Suprapubic skin (tissue), 4 donors: ENCODE measurements around the gene MEIS1. TPM values are rescaled to one million over a fixed set of nuclear protein-coding genes. Genes with fewer than 3 reads are reported as not detected.

Experiments
- DNase-seq, 2 donors: peaks; one replicate each; pipeline ENCODE4 v3.0.0-alpha.2; 2019; ENCODE audit warnings: low spot score in 2 of 2
- H3K27ac ChIP-seq: fragments of 200-600 bp; sonication (generic); one replicate; pipeline ENCODE4 v1.5.1; 2019
- H3K27me3 ChIP-seq: fragments of 200-600 bp; sonication (generic); one replicate; pipeline ENCODE4 v1.5.1; 2019
- H3K36me3 ChIP-seq: fragments of 200-600 bp; sonication (generic); one replicate; pipeline ENCODE4 v1.5.1; 2019
- H3K4me1 ChIP-seq: fragments of 200-600 bp; sonication (generic); one replicate; pipeline ENCODE4 v1.5.1; 2019
- H3K4me3 ChIP-seq: fragments of 200-600 bp; sonication (generic); one replicate; pipeline ENCODE4 v1.5.1; 2019; ENCODE audit warnings: mild to moderate bottlenecking
- H3K9me3 ChIP-seq: fragments of 200-600 bp; sonication (generic); one replicate; pipeline ENCODE4 v1.5.1; 2019
- EP300 ChIP-seq: sonication (generic); formaldehyde crosslinking; IDR thresholded peaks from one replicate; pipeline ENCODE4 v1.6.1; 2017; ENCODE audit warnings: antibody characterized with exemption
- POLR2A ChIP-seq, 2 donors: fragments of 450-650 bp; IDR thresholded peaks; one replicate each; pipeline ENCODE4 v1.6.1; 2017; ENCODE audit warnings: antibody characterized with exemption in 2 of 2, mild to moderate bottlenecking in 2 of 2, moderate library complexity in 2 of 2
- POLR2AphosphoS5 ChIP-seq, 3 donors: sonication (generic); formaldehyde crosslinking; IDR thresholded peaks; one replicate each; pipeline ENCODE4 v1.6.1; 2017; ENCODE audit warnings: antibody characterized with exemption in 3 of 3
- WGBS: methylation state at CpG from one replicate; pipeline ENCODE4 v1.1.5; 2018; 5-methylcytosine and 5-hydroxymethylcytosine counted together
- total RNA-seq, 4 donors: library from RNA; depleted of rRNA; stranded (reverse); fragments of >200 nt; gene quantifications; one replicate each; pipeline ENCODE4 v1.1.0, GENCODE V29; 2016
- TF ChIP-seq, protein P1 (sequence below), 2 donors: fragments of 200-600 bp in 1 of 2; fragments of 450-650 bp in 1 of 2; sonication (generic) in 1 of 2; IDR thresholded peaks; one replicate each; pipeline ENCODE4 v1.5.1; 2016 to 2019; ENCODE audit warnings: antibody characterized with exemption in 2 of 2, mild to moderate bottlenecking in 1 of 2, moderate library complexity in 1 of 2

MEIS1 gene
- total RNA-seq, 4 donors from 2014 or later: 12.7 to 28.0 (median 20.3) TPM

DNA sequence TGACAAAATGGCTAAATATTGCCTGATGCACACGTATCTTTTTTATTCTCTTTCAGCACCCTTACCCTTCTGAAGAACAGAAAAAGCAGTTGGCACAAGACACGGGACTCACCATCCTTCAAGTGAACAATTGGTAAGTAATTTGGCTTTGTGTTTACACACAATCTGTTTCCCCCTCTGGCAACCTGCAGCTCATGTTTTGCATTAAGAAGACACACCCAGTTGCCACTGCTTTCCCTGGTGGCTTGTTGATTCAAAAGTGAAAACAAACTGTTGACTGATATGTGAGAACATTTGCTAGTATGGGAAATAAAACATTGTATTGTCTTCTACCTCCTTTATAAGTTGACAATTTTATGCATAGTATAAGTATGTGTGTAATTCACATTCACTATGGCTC, 113.0 kb downstream of the MEIS1 start:
- no peak for DNase-seq
- Histone ChIP-seq H3K4me3 (no peak overlapping the region), H3K4me1 (peaks cover 14% of the 10 kb centered on the region), H3K27me3 (no peaks in the 10 kb centered on the region), H3K9me3 (no peaks in the 10 kb centered on the region), H3K36me3 (no peaks in the 10 kb centered on the region), H3K27ac (no peak overlapping the region)
- WGBS: 43% methylated on average over 2 of the region's 2 CpGs
- TF ChIP-seq POLR2AphosphoS5 (IDR thresholded peaks at IDR 0.05) (no peak), POLR2A (IDR thresholded peaks at IDR 0.05) (no peak), EP300 (no peak)
- TF ChIP-seq, protein P1, sequence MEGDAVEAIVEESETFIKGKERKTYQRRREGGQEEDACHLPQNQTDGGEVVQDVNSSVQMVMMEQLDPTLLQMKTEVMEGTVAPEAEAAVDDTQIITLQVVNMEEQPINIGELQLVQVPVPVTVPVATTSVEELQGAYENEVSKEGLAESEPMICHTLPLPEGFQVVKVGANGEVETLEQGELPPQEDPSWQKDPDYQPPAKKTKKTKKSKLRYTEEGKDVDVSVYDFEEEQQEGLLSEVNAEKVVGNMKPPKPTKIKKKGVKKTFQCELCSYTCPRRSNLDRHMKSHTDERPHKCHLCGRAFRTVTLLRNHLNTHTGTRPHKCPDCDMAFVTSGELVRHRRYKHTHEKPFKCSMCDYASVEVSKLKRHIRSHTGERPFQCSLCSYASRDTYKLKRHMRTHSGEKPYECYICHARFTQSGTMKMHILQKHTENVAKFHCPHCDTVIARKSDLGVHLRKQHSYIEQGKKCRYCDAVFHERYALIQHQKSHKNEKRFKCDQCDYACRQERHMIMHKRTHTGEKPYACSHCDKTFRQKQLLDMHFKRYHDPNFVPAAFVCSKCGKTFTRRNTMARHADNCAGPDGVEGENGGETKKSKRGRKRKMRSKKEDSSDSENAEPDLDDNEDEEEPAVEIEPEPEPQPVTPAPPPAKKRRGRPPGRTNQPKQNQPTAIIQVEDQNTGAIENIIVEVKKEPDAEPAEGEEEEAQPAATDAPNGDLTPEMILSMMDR (IDR thresholded peaks at IDR 0.05): no peak

DNA sequence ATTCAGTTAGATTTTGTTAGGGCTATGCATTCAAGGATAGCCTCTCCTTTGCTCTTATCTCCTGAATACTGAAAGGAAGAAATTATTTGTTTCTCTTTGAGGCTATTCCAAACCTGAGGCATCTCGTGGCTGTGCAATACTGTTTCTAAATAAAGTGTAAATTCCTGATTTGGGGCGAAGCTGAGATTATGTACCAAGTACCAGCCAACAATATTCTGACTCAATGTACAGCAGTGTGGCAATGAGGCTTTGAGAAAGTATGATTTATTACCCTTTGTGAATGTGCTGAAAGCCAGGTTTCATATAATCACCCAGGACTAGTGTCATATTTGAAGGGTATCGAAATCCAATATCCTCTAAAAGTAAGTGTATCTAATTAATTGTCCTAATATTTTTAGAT, 113.5 kb downstream of the MEIS1 start:
- WGBS: 54% methylated on average over 3 of the region's 3 CpGs
- H3K9me3 ChIP-seq: no peaks in the 10 kb centered on the region
- DNase-seq: no peak
- H3K4me3 ChIP-seq: no peak overlapping the region
- H3K27me3 ChIP-seq: no peaks in the 10 kb centered on the region
- no peaks in the 10 kb centered on the region for H3K36me3 ChIP-seq
- H3K27ac ChIP-seq: no peak overlapping the region
- H3K4me1 ChIP-seq: peaks cover 14% of the 10 kb centered on the region
- TF ChIP-seq POLR2A (IDR thresholded peaks at IDR 0.05): no peak
- no peak for TF ChIP-seq EP300
- TF ChIP-seq, protein P1 (IDR thresholded peaks at IDR 0.05): no peak
- TF ChIP-seq POLR2AphosphoS5 (IDR thresholded peaks at IDR 0.05): no peak

DNA sequence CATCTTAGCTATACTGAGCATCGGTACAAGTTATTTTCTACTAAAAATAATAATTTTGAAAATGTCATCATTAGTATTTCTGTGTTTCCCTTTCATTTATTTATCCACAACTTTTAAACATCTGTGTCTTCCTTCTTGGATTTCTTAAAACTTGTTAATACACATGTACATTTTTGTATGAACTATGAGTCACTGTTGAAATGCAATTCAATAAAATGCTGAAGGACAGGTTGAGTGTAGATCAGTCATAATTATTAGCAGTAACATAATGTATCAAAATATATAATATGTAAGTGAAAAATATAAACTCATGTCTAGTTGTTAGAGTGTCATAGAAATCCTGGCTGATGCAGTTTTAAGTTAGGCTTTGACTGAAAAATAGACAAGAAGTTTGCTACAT, 115.9 kb downstream of the MEIS1 start:
- Histone ChIP-seq H3K27me3 (no peaks in the 10 kb centered on the region), H3K27ac (no peak overlapping the region), H3K36me3 (no peaks in the 10 kb centered on the region), H3K4me3 (no peak overlapping the region), H3K9me3 (no peaks in the 10 kb centered on the region), H3K4me1 (peaks cover 25% of the 10 kb centered on the region)
- WGBS: 58% methylated on average over 1 of the region's 1 CpG
- TF ChIP-seq, protein P1 (IDR thresholded peaks at IDR 0.05): no peak
- no peak for TF ChIP-seq POLR2AphosphoS5 (IDR thresholded peaks at IDR 0.05)
- no peak for TF ChIP-seq POLR2A (IDR thresholded peaks at IDR 0.05)
- no peak for TF ChIP-seq EP300
- DNase-seq: no peak

DNA sequence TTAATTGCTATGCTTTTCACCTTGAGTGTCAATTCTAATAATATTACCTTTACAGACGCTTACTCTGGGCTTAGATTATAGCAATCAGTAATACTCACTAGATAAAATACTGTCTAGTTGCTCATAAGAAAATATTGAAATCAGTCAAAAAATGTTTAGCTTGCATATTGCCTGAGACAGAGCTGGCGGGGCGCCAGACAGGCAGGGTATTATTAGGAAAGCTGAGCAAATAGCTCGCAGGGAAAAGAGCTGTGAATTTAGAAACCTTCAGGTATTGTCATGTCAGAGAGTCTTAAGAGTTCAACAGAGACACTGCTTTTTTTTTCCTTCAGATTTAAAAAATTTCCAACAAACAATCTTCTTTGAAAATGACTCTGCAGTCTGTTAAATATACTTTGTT, 118.4 kb downstream of the MEIS1 start:
- WGBS: 43% methylated on average over 4 of the region's 4 CpGs
- Histone ChIP-seq H3K4me1 (peaks cover 21% of the 10 kb centered on the region), H3K27me3 (no peaks in the 10 kb centered on the region), H3K36me3 (no peaks in the 10 kb centered on the region), H3K9me3 (no peaks in the 10 kb centered on the region), H3K4me3 (no peak overlapping the region), H3K27ac (no peak overlapping the region)
- DNase-seq: peak in 1 of 2 donors; percentile 69
- TF ChIP-seq POLR2AphosphoS5 (IDR thresholded peaks at IDR 0.05) (no peak), POLR2A (IDR thresholded peaks at IDR 0.05) (no peak)

DNA sequence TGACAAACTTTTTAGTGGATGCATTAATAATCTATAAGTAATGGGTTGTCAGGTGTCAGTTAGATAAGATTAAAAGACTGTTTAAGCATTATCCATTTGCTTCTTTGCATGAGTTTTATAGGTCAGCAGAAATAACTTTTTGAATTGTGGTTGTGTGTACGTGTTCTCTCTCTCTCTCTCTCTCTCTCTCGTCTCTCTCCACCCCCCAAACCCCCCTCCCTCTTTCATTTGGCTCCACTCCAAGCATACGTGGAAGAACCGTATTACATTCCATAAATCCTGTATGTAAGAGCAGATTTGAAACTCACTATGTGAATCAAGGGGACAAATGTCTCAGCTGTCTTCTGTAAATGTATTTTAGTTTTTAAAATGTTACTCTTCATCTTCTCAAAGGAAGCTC, 120.2 kb downstream of the MEIS1 start:
- Histone ChIP-seq H3K4me3 (peak overlapping the region; percentile 22), H3K27ac (no peak overlapping the region), H3K9me3 (no peaks in the 10 kb centered on the region), H3K4me1 (peaks cover 20% of the 10 kb centered on the region), H3K36me3 (no peaks in the 10 kb centered on the region), H3K27me3 (no peaks in the 10 kb centered on the region)
- WGBS: 3% methylated on average over 4 of the region's 4 CpGs
- TF ChIP-seq POLR2AphosphoS5 (IDR thresholded peaks at IDR 0.05): no peak
- no peak for TF ChIP-seq POLR2A (IDR thresholded peaks at IDR 0.05)
- TF ChIP-seq, protein P1 (IDR thresholded peaks at IDR 0.05): no peak
- TF ChIP-seq EP300: no peak
- no peak for DNase-seq
